Fibroblast of skin of abdomen (primary cell): ENCODE data around the gene INPP5E.
A peak's percentile ranks its signal among the peaks of the same experiment; 100 is the strongest.

Experiments used
- DNase-seq: peaks from one replicate; pipeline ENCODE4 v3.0.0-alpha.2; 2013

Gene INPP5E

GRCh38 chr9:136402067-136402466 lies 37.6 kb downstream of the INPP5E start:
- no peak for DNase-seq

- no peak for DNase-seq
These were observed 38.3 kb downstream of the INPP5E start for GRCh38 chr9:136401173-136401922.

- DNase-seq = peak; percentile 83
These were observed 39.4 kb downstream of the INPP5E start, which contains the start of gene SNAPC4 for GRCh38 chr9:136400038-136400834. SNAPC4 (minus strand) TSS chr9:136400170; CDS start chr9:136398428, 1,742 bp downstream.

GRCh38 chr9:136399176-136400037 lies 40.2 kb downstream of the INPP5E start:
- DNase-seq = no peak

- no peak for DNase-seq
These were observed 41.4 kb downstream of the INPP5E start for GRCh38 chr9:136398286-136398685.

- no peak for DNase-seq
These were observed 42.0 kb downstream of the INPP5E start for GRCh38 chr9:136397643-136398042.

- no peak for DNase-seq
These were observed 43.5 kb downstream of the INPP5E start for GRCh38 chr9:136396219-136396515.

GRCh38 chr9:136395345-136396218 lies 44.1 kb downstream of the INPP5E start:
- no peak for DNase-seq

GRCh38 chr9:136395020-136395340 lies 44.7 kb downstream of the INPP5E start:
- no peak for DNase-seq

GRCh38 chr9:136394312-136395019 lies 45.2 kb downstream of the INPP5E start:
- no peak for DNase-seq

- no peak for DNase-seq
These were observed 46.1 kb downstream of the INPP5E start for GRCh38 chr9:136393531-136393930.

- no peak for DNase-seq
These were observed 46.9 kb downstream of the INPP5E start for GRCh38 chr9:136392538-136393449.

GRCh38 chr9:136391737-136392537 lies 47.7 kb downstream of the INPP5E start:
- no peak for DNase-seq

- no peak for DNase-seq
These were observed 50.2 kb downstream of the INPP5E start for GRCh38 chr9:136389396-136389795.

- DNase-seq = no peak
These were observed 52.4 kb downstream of the INPP5E start for GRCh38 chr9:136387217-136387616.

GRCh38 chr9:136386018-136386417 lies 53.6 kb downstream of the INPP5E start:
- DNase-seq = no peak

GRCh38 chr9:136385015-136385414 lies 54.6 kb downstream of the INPP5E start:
- no peak for DNase-seq

- DNase-seq = no peak
These were observed 56.2 kb downstream of the INPP5E start for GRCh38 chr9:136383436-136383835.

GRCh38 chr9:136381966-136382513 lies 57.6 kb downstream of the INPP5E start:
- DNase-seq = no peak
